HG02610 (cell line): ENCODE results near the gene MYCBP.
A peak's percentile ranks its signal among the peaks of the same experiment; 100 is the strongest.

Source experiments
- ATAC-seq: cut with Tn5 transposase; IDR thresholded peaks from one replicate; pipeline ENCODE4 v1.9.1; 2021; ENCODE audit warnings: mild to moderate bottlenecking, moderate library complexity; ENCODE audit not compliant: unreplicated experiment

Gene MYCBP

DNA sequence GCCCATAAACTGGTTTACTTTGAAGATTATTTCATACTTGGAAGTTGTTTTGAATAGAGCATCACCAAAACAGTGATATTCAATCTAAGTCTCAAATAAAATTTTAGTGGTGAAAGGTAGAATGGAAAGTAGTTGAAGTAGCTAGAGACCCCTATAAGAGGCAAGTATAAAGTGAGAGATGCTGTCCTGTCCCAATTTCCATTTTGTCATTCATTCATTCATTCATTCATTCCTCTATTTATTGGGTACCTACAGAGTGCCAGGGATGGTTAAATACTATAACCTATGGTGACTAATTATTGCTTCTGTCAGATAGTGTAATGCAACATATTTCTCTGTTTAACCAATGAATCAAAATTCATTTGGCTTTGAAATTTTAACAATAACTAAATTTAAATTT, 46.3 kb downstream of the MYCBP start:
- no peak for ATAC-seq

DNA sequence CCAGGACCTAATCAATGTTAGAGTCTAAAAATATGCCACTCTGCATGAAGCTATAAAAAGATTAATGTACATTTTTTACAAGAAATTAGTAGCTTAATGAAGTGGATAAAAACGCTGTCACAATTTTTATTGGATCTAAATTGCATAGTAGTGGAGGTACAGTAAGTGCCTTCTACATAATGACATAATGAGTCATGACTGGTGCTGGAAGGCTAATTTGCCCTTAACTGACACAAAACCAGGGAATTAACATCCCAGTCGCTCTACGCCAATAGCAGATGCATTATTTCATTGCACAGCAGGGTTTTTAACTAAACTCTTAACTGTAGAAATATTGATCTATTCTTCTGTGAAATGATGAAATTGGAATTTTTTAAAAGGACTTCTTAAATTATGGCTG, 46.9 kb downstream of the MYCBP start:
- ATAC-seq: no peak

GRCh38 chr1:38820860-38821259, 52.3 kb downstream of the MYCBP start:
- ATAC-seq: no peak

GRCh38 chr1:38819516-38819915, 53.6 kb downstream of the MYCBP start:
- no peak for ATAC-seq

- ATAC-seq: no peak
These were observed 54.1 kb downstream of the MYCBP start for GRCh38 chr1:38819040-38819439.

GRCh38 chr1:38818175-38818976, 54.8 kb downstream of the MYCBP start:
- no peak for ATAC-seq

- no peak for ATAC-seq
These were observed 55.6 kb downstream of the MYCBP start for GRCh38 chr1:38817267-38818174.

GRCh38 chr1:38815903-38816627, 57.1 kb downstream of the MYCBP start:
- ATAC-seq: peak; percentile 71

GRCh38 chr1:38814984-38815464, 58.1 kb downstream of the MYCBP start:
- no peak for ATAC-seq

DNA sequence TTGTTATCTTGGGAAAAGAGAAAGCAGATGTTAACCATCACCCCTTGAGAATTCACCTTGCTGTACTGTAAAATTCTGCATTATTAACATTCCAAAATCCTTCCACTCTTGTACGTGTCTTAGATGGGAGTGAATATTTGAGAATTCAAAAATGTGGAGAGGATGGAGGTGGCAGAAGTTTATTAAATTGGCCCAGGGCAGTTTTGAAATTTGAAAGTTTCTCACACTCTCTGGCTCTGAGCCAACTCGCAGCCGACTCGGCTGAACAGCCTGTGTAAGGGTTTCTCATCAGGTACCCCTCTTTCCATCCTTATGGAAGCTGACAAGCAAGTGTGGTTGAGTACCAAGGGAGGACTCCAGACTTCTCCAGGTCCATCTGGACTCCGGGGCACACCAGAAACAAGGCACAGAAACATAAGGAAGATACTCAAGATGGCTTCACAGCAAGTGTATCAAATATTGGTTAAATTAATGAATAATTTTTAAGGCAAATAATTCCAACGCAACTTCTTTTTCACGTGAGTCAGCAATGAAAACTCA, 58.6 kb downstream of the MYCBP start:
- no peak for ATAC-seq

DNA sequence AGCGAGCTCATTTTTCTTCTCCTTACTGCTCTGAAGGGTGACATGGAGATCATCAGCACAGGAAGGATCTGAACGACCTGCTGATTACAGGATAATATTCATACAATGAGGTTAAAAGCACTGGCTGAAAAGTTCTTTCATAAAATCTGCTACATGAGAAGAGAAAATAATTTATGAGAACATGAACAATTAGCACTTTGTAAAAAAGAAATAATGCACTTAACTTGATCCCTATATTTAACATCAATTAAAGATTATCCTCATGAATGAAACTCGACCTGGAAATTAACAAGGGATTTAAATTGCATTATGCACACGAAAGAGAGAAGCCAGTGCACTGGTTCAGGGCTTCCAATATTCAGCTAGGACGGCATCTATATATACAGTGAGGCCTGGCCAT, 60.2 kb downstream of the MYCBP start:
- no peak for ATAC-seq
